H1 (cell line): ENCODE measurements around the gene SCGB1A1. TPM values are rescaled to one million over a fixed set of nuclear protein-coding genes. Genes with fewer than 3 reads are reported as not detected.

Experiments
- CTCF ChIA-PET: fragments of 300-600 bp; sonication (Branson Sonifier 250); formaldehyde crosslinking; loops from one replicate; lab custom pipeline; 2021; ENCODE audit not compliant: partially characterized antibody; lab: Charles Lee
- POLR2A ChIA-PET: fragments of 300-600 bp; sonication (Branson Sonifier 250); formaldehyde crosslinking; loops from one replicate; lab custom pipeline; 2021; ENCODE audit warnings: inconsistent platforms; ENCODE audit not compliant: partially characterized antibody; lab: Charles Lee
- DNase-seq, 2 experiments: peaks; one replicate each; pipeline versions ENCODE4 v3.0.0 to v3.0.0-alpha.2; 2010 to 2022; ENCODE audit warnings: low spot score in 2 of 2, low read depth in 1 of 2, mixed read lengths in 1 of 2
- FAIRE-seq: peaks from 2 replicates; lab custom pipeline; 2011; peaks lifted over from hg19 to GRCh38; lab: Jason Lieb, UNC
- H2AFZ ChIP-seq: 2 replicates; pipeline ENCODE4 v1.8.1; 2012; ENCODE audit warnings: low read length, inconsistent platforms
- H2AK5ac ChIP-seq: 2 replicates; pipeline ENCODE4 v1.6.1; 2013; ENCODE audit warnings: low read depth, low read length
- H2BK120ac ChIP-seq: replicated peaks from 2 replicates; pipeline ENCODE3; 2013; ENCODE audit warnings: low read depth, low read length, inconsistent platforms
- H2BK12ac ChIP-seq: 2 replicates; pipeline ENCODE4 v1.6.1; 2013; ENCODE audit warnings: low read depth, low read length
- H2BK15ac ChIP-seq: 2 replicates; pipeline ENCODE4 v1.6.1; 2013; ENCODE audit warnings: low read length
- H2BK20ac ChIP-seq: 2 replicates; pipeline ENCODE4 v1.6.1; 2013; ENCODE audit warnings: low read length
- H2BK5ac ChIP-seq: 2 replicates; pipeline ENCODE4 v1.6.1; 2013; ENCODE audit warnings: low read depth, low read length
- H3K14ac ChIP-seq: 2 replicates; pipeline ENCODE4 v1.6.1; 2013; ENCODE audit warnings: inconsistent platforms; ENCODE audit not compliant: insufficient read length
- H3K18ac ChIP-seq: 2 replicates; pipeline ENCODE4 v1.6.1; 2013; ENCODE audit warnings: low read length; ENCODE audit errors: extremely low read depth
- H3K23ac ChIP-seq: 2 replicates; pipeline ENCODE4 v1.6.1; 2013; ENCODE audit warnings: inconsistent platforms; ENCODE audit not compliant: insufficient read length
- H3K23me2 ChIP-seq: 2 replicates; pipeline ENCODE4 v1.6.1; 2013; ENCODE audit warnings: low read depth, low read length
- H3K27ac ChIP-seq: 2 replicates; pipeline ENCODE4 v1.6.1; 2011; ENCODE audit warnings: low read depth, low read length, inconsistent platforms
- H3K27me3 ChIP-seq, 4 experiments: replicated peaks in 1 of 4; 1 replicate in 1 of 4; 2 replicates in 3 of 4; pipeline versions ENCODE4 v1.6.1 to v1.8.1; 2011 to 2013; ENCODE audit warnings: low read length in 3 of 4, mild to moderate bottlenecking in 3 of 4, inconsistent platforms in 2 of 4, mixed read lengths in 2 of 4, moderate library complexity in 1 of 4; ENCODE audit not compliant: control insufficient read depth in 3 of 4, insufficient read depth in 3 of 4; ENCODE audit errors: extremely low read depth in 1 of 4
- H3K36me3 ChIP-seq, 4 experiments: 2 replicates each; pipeline versions ENCODE4 v1.6.1 to v1.8.1; 2011 to 2013; ENCODE audit warnings: mild to moderate bottlenecking in 4 of 4, low read length in 3 of 4, moderate library complexity in 2 of 4, control low read depth in 1 of 4, inconsistent platforms in 1 of 4; ENCODE audit not compliant: insufficient read depth in 4 of 4, control insufficient read depth in 2 of 4
- H3K4ac ChIP-seq: replicated peaks from 2 replicates; pipeline ENCODE3; 2013; ENCODE audit warnings: low read length, low read depth, mixed read lengths, inconsistent platforms; ENCODE audit not compliant: insufficient read length
- H3K4me1 ChIP-seq, 4 experiments: replicated peaks in 1 of 4; 1 replicate in 1 of 4; 2 replicates in 3 of 4; pipeline versions ENCODE4 v1.6.1 to v1.8.1; 2011 to 2013; ENCODE audit warnings: low read length in 3 of 4, inconsistent platforms in 2 of 4, mixed read lengths in 1 of 4; ENCODE audit not compliant: insufficient read depth in 4 of 4, control insufficient read depth in 3 of 4
- H3K4me2 ChIP-seq, 2 experiments: 2 replicates each; pipeline versions ENCODE4 v1.6.1 to v1.8.1; 2011 to 2013; ENCODE audit warnings: low read depth in 2 of 2, low read length in 2 of 2, control low read depth in 1 of 2, inconsistent platforms in 1 of 2, mild to moderate bottlenecking in 1 of 2; ENCODE audit not compliant: insufficient read depth in 1 of 2
- H3K4me3 ChIP-seq, 4 experiments: fragments of 200-600, 300-600 bp in 1 of 4; sonication (generic), shearing (Covaris generic), sonication (Bioruptor Twin) in 1 of 4; 2 replicates each; pipeline versions ENCODE4 v1.5.1 to v1.8.1; 2011 to 2016; ENCODE audit warnings: low read length in 4 of 4, low read depth in 3 of 4, control low read depth in 2 of 4, inconsistent platforms in 2 of 4, mild to moderate bottlenecking in 2 of 4, mixed read lengths in 1 of 4, moderate library complexity in 1 of 4; ENCODE audit not compliant: insufficient read depth in 2 of 4; ENCODE audit errors: extremely low read depth in 1 of 4
- H3K56ac ChIP-seq: replicated peaks from 2 replicates; pipeline ENCODE3; 2013; ENCODE audit warnings: low read depth, mild to moderate bottlenecking, mixed read lengths, low read length, inconsistent platforms; ENCODE audit not compliant: insufficient read length
- H3K79me1 ChIP-seq: 2 replicates; pipeline ENCODE4 v1.6.1; 2013; ENCODE audit warnings: low read depth, low read length, control low read depth
- H3K79me2 ChIP-seq, 2 experiments: 2 replicates each; pipeline versions ENCODE4 v1.6.1 to v1.8.1; 2012 to 2013; ENCODE audit warnings: low read length in 2 of 2, mild to moderate bottlenecking in 2 of 2, inconsistent platforms in 1 of 2; ENCODE audit not compliant: insufficient read depth in 2 of 2, control insufficient read depth in 1 of 2
- H3K9ac ChIP-seq, 4 experiments: replicated peaks in 1 of 4; 1 replicate in 1 of 4; 2 replicates in 3 of 4; pipeline versions ENCODE4 v1.6.1 to v1.8.1; 2011 to 2013; ENCODE audit warnings: low read depth in 3 of 4, low read length in 3 of 4, control low read depth in 2 of 4, mild to moderate bottlenecking in 2 of 4, moderate library complexity in 2 of 4, inconsistent platforms in 1 of 4; ENCODE audit errors: extremely low read depth in 1 of 4
- H3K9me3 ChIP-seq, 2 experiments: 2 replicates each; pipeline versions ENCODE4 v1.6.1 to v1.8.1; 2012 to 2013; ENCODE audit warnings: mild to moderate bottlenecking in 2 of 2, moderate library complexity in 2 of 2, control low read depth in 1 of 2, inconsistent platforms in 1 of 2, low read depth in 1 of 2, low read length in 1 of 2, mixed read lengths in 1 of 2; ENCODE audit not compliant: insufficient read depth in 2 of 2
- H4K20me1 ChIP-seq, 2 experiments: replicated peaks in 1 of 2; 2 replicates each; pipeline versions ENCODE3 to v1.8.1; 2011 to 2013; ENCODE audit warnings: inconsistent platforms in 2 of 2, low read length in 2 of 2, mild to moderate bottlenecking in 1 of 2; ENCODE audit not compliant: insufficient read depth in 2 of 2, control insufficient read depth in 1 of 2
- H4K5ac ChIP-seq: 2 replicates; pipeline ENCODE4 v1.6.1; 2013; ENCODE audit warnings: low read length, low read depth, mixed read lengths, inconsistent platforms; ENCODE audit not compliant: insufficient read length
- H4K8ac ChIP-seq: 2 replicates; pipeline ENCODE4 v1.8.0; 2013; ENCODE audit warnings: mild to moderate bottlenecking, moderate library complexity, low read length, inconsistent platforms; ENCODE audit not compliant: insufficient read depth; ENCODE audit errors: extremely low read depth
- H4K91ac ChIP-seq: replicated peaks from 2 replicates; pipeline ENCODE3; 2013; ENCODE audit warnings: low read length, mixed read lengths, inconsistent platforms; ENCODE audit not compliant: insufficient read length
- EZH2 ChIP-seq: fragments of 200-600 bp; sonication (generic); IDR thresholded peaks from 2 replicates; pipeline ENCODE4 v1.7.1; 2012; ENCODE audit warnings: low read depth, mild to moderate bottlenecking, moderate library complexity, low read length, inconsistent platforms; ENCODE audit not compliant: severe bottlenecking
- KDM1A ChIP-seq: fragments of 200-600, 300-600 bp; sonication (generic); IDR thresholded peaks from 2 replicates; pipeline ENCODE4 v1.7.1; 2016; ENCODE audit warnings: mild to moderate bottlenecking, low read length, borderline replicate concordance
- SP2 ChIP-seq: IDR thresholded peaks from 2 replicates; pipeline ENCODE4 v1.6.1; 2012; ENCODE audit warnings: mild to moderate bottlenecking, low read length, inconsistent platforms
- SRF ChIP-seq: IDR thresholded peaks from 2 replicates; pipeline ENCODE4 v1.6.1; 2011; ENCODE audit warnings: mild to moderate bottlenecking, low read depth, low read length, moderate library complexity
- ZNF274 ChIP-seq: IDR thresholded peaks from 2 replicates; pipeline ENCODE4 v1.7.0; 2012; ENCODE audit warnings: low read length, borderline replicate concordance; ENCODE audit errors: extremely low read depth
- WGBS, 2 experiments: shearing (Covaris generic) in 1 of 2; methylation state at CpG; one replicate each; pipeline versions ENCODE4 v1.1.6 to v1.1.7; 2013 to 2015; ENCODE audit warnings: low lambda C conversion rate in 2 of 2, mixed read lengths in 2 of 2, inconsistent platforms in 1 of 2, low coverage in 1 of 2, missing lambda C conversion rate in 1 of 2; ENCODE audit not compliant: insufficient replicate concordance in 2 of 2, insufficient coverage in 1 of 2, insufficient read length in 1 of 2; ENCODE audit errors: extremely low coverage in 1 of 2, missing lambda C conversion rate in 1 of 2; 5-methylcytosine and 5-hydroxymethylcytosine counted together
- polyA plus RNA-seq, 7 experiments: library from polyadenylated mRNA; depleted of rRNA in 3 of 7; stranded (reverse) in 5 of 7; unstranded in 2 of 7; fragments of >200 nt in 5 of 7; fragments of 200-250 nt in 2 of 7; gene quantifications; 1 replicate in 5 of 7; 2 replicates in 1 of 7; 4 replicates in 1 of 7; pipeline versions ENCODE4 v1.2.1 to v1.2.3, GENCODE V29; 2011 to 2013; ENCODE audit warnings: missing spikeins in 2 of 7, mixed read lengths in 2 of 7
- total RNA-seq: library from RNA; stranded (reverse); fragmentation: NEBNext Ultra II Directional; extraction: Animal tissue kit (Norgen Biotek cat#: 25700); gene quantifications from 2 replicates; pipeline ENCODE4 v1.2.1, GENCODE V29; 2021

Gene SCGB1A1
- total and polyA plus RNA-seq, 2 of the 8 experiments (the other 6 are each of a cell fraction or from before 2014, with no cell fraction given), result not detected

- 0 out of 7 replicates have a peak, but pooled peaks cover 0 to 2% (median 0%) of the 10 kb centered on the region in 4 experiments for H3K4me1 ChIP-seq
- no peak overlapping the region for H4K8ac ChIP-seq
- WGBS, 2 experiments, result 92% methylated on average over 8 of the region's 8 CpGs; no CpG with 5 or more reads in 1 of the 2 experiments
- H3K79me1 ChIP-seq, result no peaks in the 10 kb centered on the region
- H3K14ac ChIP-seq, result no peak overlapping the region
- no peak overlapping the region for H2AK5ac ChIP-seq
- no peaks in the 10 kb centered on the region for H3K27me3 ChIP-seq
- H2BK5ac ChIP-seq, result no peak overlapping the region
- H3K56ac ChIP-seq, result no peak overlapping the region
- H2BK120ac ChIP-seq, result no peak overlapping the region
- no peak overlapping the region for H3K27ac ChIP-seq
- no peaks in the 10 kb centered on the region for H3K79me2 ChIP-seq
- H2BK15ac ChIP-seq, result no peak overlapping the region
- POLR2A ChIA-PET, result no interaction called here
- H2AFZ ChIP-seq, result no peak overlapping the region
- no peak for TF ChIP-seq EZH2
- no peak for TF ChIP-seq SRF
- TF ChIP-seq SP2, result no peak
- TF ChIP-seq ZNF274, result no peak
- TF ChIP-seq KDM1A, result no peak
- H3K4me3 ChIP-seq, result no peak overlapping the region
- no peaks in the 10 kb centered on the region for H3K23me2 ChIP-seq
- H4K91ac ChIP-seq, result no peak overlapping the region
- no peaks in the 10 kb centered on the region for H4K20me1 ChIP-seq
- H2BK12ac ChIP-seq, result no peak overlapping the region
- no peak for FAIRE-seq
- H4K5ac ChIP-seq, result no peak overlapping the region
- DNase-seq, result no peak
- no peaks in the 10 kb centered on the region for H3K36me3 ChIP-seq
- H3K9ac ChIP-seq, result no peak overlapping the region
- no peak overlapping the region for H3K4ac ChIP-seq
- H3K23ac ChIP-seq, result no peak overlapping the region
- no peak overlapping the region for H2BK20ac ChIP-seq
- CTCF ChIA-PET, result interaction anchor here (0.9 to 3.9 kb wide), 4 partner anchors 10 to 133 kb away, joined by 4 to 25 read pairs (median 12); partner anchors contain the start of gene SCGB1A1
- H3K18ac ChIP-seq, result no peak overlapping the region
- no peaks in the 10 kb centered on the region for H3K9me3 ChIP-seq
- H3K4me2 ChIP-seq, result no peak overlapping the region
Measured at GRCh38 chr11:62409831-62410230, 9.0 kb upstream of the SCGB1A1 start.
